ENCODE data around the gene FAM135A.

The FAM135A gene

DNA sequence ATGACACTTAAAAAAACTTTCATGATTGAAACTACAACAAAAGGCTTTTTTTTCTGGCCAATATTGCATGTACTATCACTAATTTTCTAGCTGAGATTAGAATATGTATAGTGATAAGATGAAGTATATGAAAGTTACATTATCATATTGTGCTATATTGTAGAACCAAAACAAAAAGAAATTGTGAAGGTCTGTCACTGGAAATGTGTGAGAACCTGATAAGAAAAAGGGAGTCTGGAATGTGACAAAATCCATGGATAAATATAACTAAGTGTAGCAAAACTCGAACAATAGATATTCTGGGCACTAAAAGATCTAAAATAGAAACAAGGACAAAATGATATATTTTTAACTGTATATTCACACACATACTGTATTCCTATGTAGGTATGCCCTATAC lies 36.7 kb upstream of the FAM135A start:
- no peak for DNase-seq (ENCODE audit: low read depth in 1 of 2, low spot score in 1 of 2)
- no peak overlapping the region for H3K27ac ChIP-seq (replicated peaks)
- no peak for TF ChIP-seq POLR2AphosphoS5 (IDR thresholded peaks at IDR 0.05; ENCODE audit: low read depth)
- TF ChIP-seq GABPA (IDR thresholded peaks at IDR 0.05; ENCODE audit: low read depth), result no peak
- TF ChIP-seq, protein P1, sequence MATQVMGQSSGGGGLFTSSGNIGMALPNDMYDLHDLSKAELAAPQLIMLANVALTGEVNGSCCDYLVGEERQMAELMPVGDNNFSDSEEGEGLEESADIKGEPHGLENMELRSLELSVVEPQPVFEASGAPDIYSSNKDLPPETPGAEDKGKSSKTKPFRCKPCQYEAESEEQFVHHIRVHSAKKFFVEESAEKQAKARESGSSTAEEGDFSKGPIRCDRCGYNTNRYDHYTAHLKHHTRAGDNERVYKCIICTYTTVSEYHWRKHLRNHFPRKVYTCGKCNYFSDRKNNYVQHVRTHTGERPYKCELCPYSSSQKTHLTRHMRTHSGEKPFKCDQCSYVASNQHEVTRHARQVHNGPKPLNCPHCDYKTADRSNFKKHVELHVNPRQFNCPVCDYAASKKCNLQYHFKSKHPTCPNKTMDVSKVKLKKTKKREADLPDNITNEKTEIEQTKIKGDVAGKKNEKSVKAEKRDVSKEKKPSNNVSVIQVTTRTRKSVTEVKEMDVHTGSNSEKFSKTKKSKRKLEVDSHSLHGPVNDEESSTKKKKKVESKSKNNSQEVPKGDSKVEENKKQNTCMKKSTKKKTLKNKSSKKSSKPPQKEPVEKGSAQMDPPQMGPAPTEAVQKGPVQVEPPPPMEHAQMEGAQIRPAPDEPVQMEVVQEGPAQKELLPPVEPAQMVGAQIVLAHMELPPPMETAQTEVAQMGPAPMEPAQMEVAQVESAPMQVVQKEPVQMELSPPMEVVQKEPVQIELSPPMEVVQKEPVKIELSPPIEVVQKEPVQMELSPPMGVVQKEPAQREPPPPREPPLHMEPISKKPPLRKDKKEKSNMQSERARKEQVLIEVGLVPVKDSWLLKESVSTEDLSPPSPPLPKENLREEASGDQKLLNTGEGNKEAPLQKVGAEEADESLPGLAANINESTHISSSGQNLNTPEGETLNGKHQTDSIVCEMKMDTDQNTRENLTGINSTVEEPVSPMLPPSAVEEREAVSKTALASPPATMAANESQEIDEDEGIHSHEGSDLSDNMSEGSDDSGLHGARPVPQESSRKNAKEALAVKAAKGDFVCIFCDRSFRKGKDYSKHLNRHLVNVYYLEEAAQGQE (IDR thresholded peaks at IDR 0.05; ENCODE audit: insufficient replicate concordance, low read depth), result no peak
- TF ChIP-seq, protein P2, sequence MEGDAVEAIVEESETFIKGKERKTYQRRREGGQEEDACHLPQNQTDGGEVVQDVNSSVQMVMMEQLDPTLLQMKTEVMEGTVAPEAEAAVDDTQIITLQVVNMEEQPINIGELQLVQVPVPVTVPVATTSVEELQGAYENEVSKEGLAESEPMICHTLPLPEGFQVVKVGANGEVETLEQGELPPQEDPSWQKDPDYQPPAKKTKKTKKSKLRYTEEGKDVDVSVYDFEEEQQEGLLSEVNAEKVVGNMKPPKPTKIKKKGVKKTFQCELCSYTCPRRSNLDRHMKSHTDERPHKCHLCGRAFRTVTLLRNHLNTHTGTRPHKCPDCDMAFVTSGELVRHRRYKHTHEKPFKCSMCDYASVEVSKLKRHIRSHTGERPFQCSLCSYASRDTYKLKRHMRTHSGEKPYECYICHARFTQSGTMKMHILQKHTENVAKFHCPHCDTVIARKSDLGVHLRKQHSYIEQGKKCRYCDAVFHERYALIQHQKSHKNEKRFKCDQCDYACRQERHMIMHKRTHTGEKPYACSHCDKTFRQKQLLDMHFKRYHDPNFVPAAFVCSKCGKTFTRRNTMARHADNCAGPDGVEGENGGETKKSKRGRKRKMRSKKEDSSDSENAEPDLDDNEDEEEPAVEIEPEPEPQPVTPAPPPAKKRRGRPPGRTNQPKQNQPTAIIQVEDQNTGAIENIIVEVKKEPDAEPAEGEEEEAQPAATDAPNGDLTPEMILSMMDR (IDR thresholded peaks at IDR 0.05; ENCODE audit: insufficient read depth, low read length), result no peak
- TF ChIP-seq SPI1 (IDR thresholded peaks at IDR 0.05; ENCODE audit: borderline replicate concordance, low read depth), result no peak

DNA sequence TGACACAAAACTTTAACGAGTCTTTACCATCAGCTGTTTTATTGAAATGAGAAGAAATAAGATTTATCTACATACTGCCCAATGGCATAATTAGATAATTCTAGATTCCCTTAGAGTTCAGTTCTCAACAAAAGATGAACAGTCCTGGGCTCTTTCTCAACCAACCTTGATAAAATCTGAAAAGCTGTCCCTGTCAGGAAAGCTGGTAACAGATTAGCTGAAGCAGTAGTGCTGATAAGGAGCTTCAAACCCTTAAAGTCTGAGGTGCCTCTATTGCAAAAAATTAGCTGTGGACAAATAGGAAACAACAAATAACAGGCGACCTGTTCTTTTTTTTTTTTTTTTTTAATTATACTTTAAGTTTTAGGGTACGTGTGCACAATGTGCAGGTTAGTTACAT lies 35.9 kb upstream of the FAM135A start:
- TF ChIP-seq GABPA (IDR thresholded peaks at IDR 0.05; ENCODE audit: low read depth) (no peak), POLR2AphosphoS5 (IDR thresholded peaks at IDR 0.05; ENCODE audit: low read depth) (no peak)
- TF ChIP-seq, protein P1 (IDR thresholded peaks at IDR 0.05; ENCODE audit: insufficient replicate concordance, low read depth), result no peak
- TF ChIP-seq, protein P2 (IDR thresholded peaks at IDR 0.05; ENCODE audit: insufficient read depth, low read length), result no peak
- no peak for DNase-seq (ENCODE audit: low read depth in 1 of 2, low spot score in 1 of 2)
- H3K4me3 ChIP-seq (replicated peaks; ENCODE audit: insufficient read depth, low read length), result no peak overlapping the region

More for the DNA sequence above, 36.7 kb upstream of the FAM135A start:
- H3K27me3 ChIP-seq (ENCODE audit: insufficient read depth, poor library complexity, severe bottlenecking), result no peaks in the 10 kb centered on the region
- H3K4me3 ChIP-seq (replicated peaks; ENCODE audit: insufficient read depth, low read length), result no peak overlapping the region

DNA sequence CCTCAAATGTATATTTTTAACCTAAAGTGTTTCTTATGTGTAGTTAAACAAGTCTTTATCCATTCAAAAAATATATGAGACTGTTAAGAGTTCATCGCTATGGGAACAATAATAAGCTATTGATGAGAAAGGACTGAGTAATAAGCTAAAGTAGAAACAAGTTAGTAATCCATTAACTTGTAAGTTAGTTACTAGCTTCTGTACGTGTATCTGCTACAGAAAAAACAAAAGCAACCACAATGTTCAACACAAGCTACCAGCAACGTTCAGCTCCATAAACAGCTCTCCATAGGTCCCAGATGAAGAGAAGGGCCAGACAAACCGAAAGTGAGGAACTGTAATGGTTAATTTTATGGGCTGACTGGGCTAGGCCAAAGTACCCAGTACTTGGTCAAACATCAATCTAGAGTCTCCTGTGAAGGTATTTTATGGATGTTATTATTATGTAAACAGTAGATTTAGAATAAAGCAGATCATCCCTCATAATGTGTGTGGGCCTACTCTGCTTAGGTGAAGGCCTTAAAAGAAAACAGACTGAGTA lies 33.8 kb upstream of the FAM135A start:
- Histone ChIP-seq H3K27ac (replicated peaks) (no peak overlapping the region), H3K27me3 (ENCODE audit: insufficient read depth, poor library complexity, severe bottlenecking) (no peaks in the 10 kb centered on the region), H3K4me3 (replicated peaks; ENCODE audit: insufficient read depth, low read length) (no peak overlapping the region)
- DNase-seq (ENCODE audit: low read depth in 1 of 2, low spot score in 1 of 2), result no peak
- TF ChIP-seq SPI1 (IDR thresholded peaks at IDR 0.05; ENCODE audit: borderline replicate concordance, low read depth) (no peak), POLR2AphosphoS5 (IDR thresholded peaks at IDR 0.05; ENCODE audit: low read depth) (no peak), GABPA (IDR thresholded peaks at IDR 0.05; ENCODE audit: low read depth) (no peak)
- TF ChIP-seq, protein P1 (IDR thresholded peaks at IDR 0.05; ENCODE audit: insufficient replicate concordance, low read depth), result no peak
- TF ChIP-seq, protein P2 (IDR thresholded peaks at IDR 0.05; ENCODE audit: insufficient read depth, low read length), result no peak

More for the DNA sequence above, 35.9 kb upstream of the FAM135A start:
- no peak overlapping the region for H3K27ac ChIP-seq (replicated peaks)
- no peaks in the 10 kb centered on the region for H3K27me3 ChIP-seq (ENCODE audit: insufficient read depth, poor library complexity, severe bottlenecking)

Data from HL-60 (cell line).